Prostate gland (tissue), 2 donors: ENCODE results near the gene SYTL2.

ENCODE experiments used
- POLR2A ChIP-seq: fragments of 450-650 bp; IDR thresholded peaks from one replicate; pipeline ENCODE4 v1.6.1; 2016; ENCODE audit warnings: antibody characterized with exemption, mild to moderate bottlenecking
- POLR2AphosphoS5 ChIP-seq: sonication (generic); formaldehyde crosslinking; IDR thresholded peaks from one replicate; pipeline ENCODE4 v1.6.1; 2017; ENCODE audit warnings: antibody characterized with exemption
- TF ChIP-seq, protein P1 (sequence below), 4 experiments: fragments of 200-600 bp in 2 of 4; fragments of 450-650 bp in 2 of 4; sonication (generic) in 2 of 4; IDR thresholded peaks; 1 replicate in 3 of 4; 2 replicates in 1 of 4; pipeline ENCODE4 v1.5.1; 2016 to 2019; ENCODE audit warnings: antibody characterized with exemption in 4 of 4, mild to moderate bottlenecking in 2 of 4, moderate library complexity in 2 of 4

DNA sequence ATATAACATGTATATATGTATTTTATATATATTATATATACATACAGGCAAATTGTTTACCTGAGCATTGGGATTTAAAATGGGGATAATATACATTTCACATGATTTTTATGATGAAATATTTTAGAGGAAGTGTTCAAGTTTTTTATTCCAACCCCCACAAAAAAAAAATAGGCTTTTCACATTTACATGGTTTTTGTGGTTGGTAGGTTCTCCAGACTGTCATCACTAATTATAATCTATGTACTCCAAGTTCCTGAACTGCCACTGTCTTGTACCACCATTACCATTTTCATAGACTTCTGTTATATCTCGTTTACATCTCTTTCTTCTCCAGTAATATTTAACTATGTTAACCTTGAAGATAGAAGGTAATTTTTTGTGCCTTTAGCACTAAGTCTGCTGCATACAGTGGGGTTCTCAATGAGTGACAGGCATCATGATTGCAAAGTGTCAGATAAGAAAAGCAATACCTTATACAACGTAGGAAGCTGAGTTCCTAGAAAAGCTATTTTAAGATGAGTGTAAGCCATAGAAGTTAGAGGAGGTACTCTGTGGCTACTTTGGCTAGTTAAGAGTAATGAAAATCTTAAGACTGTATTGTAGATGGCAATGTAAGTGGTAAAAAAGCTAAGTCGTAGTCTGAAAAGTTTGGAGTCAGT lies 158.0 kb downstream of the SYTL2 start:
- TF ChIP-seq, protein P1, sequence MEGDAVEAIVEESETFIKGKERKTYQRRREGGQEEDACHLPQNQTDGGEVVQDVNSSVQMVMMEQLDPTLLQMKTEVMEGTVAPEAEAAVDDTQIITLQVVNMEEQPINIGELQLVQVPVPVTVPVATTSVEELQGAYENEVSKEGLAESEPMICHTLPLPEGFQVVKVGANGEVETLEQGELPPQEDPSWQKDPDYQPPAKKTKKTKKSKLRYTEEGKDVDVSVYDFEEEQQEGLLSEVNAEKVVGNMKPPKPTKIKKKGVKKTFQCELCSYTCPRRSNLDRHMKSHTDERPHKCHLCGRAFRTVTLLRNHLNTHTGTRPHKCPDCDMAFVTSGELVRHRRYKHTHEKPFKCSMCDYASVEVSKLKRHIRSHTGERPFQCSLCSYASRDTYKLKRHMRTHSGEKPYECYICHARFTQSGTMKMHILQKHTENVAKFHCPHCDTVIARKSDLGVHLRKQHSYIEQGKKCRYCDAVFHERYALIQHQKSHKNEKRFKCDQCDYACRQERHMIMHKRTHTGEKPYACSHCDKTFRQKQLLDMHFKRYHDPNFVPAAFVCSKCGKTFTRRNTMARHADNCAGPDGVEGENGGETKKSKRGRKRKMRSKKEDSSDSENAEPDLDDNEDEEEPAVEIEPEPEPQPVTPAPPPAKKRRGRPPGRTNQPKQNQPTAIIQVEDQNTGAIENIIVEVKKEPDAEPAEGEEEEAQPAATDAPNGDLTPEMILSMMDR (IDR thresholded peaks at IDR 0.05): no peak
- TF ChIP-seq POLR2A (no peak), POLR2AphosphoS5 (no peak)
